ENCODE measurements around the gene ATP8A2. TPM values are rescaled to one million over a fixed set of nuclear protein-coding genes. Genes with fewer than 3 reads are reported as not detected.

ATP8A2 gene
- total RNA-seq, 2 donors from 2014 or later = 0.67 to 0.74 TPM

DNA sequence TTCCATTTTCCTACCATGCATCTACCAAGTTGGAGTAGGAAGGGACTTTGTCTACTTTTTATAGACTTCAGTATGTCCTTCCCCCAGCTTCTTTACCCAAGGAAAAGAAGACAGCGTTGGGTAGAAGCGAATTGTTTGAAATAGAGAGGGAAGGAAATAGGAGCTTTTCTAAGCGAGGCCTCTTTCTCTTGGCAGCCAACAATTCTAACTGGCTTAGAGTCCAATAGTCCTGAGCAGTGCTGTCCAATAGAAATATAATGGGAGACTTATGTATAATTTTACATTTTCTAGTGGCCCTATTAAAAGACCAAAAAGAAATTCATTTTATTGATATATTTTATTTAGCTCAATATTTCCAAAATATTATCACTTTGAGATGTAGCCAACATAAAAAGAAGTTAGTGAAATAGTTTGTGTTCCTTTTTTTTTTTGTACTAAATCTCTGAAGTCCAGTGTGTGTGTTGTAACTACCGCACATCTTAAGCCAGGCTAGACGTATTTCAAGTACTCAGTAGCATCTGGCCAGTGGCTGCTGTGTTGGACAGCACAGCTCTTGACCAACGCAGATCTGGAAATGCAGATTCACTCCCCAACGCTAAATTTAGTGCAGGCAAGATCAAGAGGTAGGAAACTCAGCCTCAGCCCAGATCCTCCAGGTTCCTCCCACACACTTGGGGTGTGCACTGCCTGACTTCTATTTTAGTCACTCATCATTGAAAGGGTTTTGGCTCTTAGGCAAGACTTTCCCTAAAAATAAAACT lies 500.9 kb downstream of the ATP8A2 start:
- DNase-seq = peak in 1 of 2 donors; percentile 10
- H3K4me3 Mint-ChIP-seq = peak overlapping the region; percentile 23 to 29
- no peak overlapping the region for H3K27ac Mint-ChIP-seq
- H3K9me3 Mint-ChIP-seq = peaks cover 3 to 5% of the 10 kb centered on the region in 2 donors
- peaks cover 69% of the 10 kb centered on the region for H3K4me1 Mint-ChIP-seq (ENCODE audit: low read depth)
- no peaks in the 10 kb centered on the region for H3K27me3 Mint-ChIP-seq (ENCODE audit: low read depth)
- H3K36me3 Mint-ChIP-seq (ENCODE audit: insufficient read depth in 2 of 2) = peaks cover 3 to 7% of the 10 kb centered on the region in 2 donors
- ATAC-seq (replicated peaks in 1 of 2) = no peak

DNA sequence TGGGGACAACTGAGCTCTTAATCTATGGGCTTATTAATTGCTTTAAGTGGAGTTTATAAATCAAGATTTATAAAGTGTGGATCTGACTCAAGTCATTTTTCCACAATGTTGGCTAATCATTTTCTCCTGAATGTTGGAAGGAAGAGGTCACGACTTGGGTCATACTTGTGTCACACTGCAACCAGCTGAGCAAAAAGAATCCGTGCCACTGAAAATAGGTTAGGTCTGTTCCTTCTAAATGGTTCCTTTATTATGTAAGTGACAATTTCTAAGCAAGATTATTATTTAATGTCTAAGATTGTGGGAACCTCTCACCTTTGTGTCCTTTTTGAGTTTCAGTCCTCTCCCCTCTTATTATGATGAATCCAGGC lies 501.5 kb downstream of the ATP8A2 start:
- Mint-ChIP-seq H3K4me3 (peak overlapping the region; percentile 23 to 29), H3K27me3 (ENCODE audit: low read depth) (no peaks in the 10 kb centered on the region), H3K27ac (peak overlapping the region; percentile 45), H3K9me3 (peaks cover 3 to 5% of the 10 kb centered on the region in 2 donors), H3K4me1 (ENCODE audit: low read depth) (peaks cover 74% of the 10 kb centered on the region), H3K36me3 (ENCODE audit: insufficient read depth in 2 of 2) (peaks cover 3 to 7% of the 10 kb centered on the region in 2 donors)
- no peak for ATAC-seq (replicated peaks in 1 of 2)
- DNase-seq = no peak

DNA sequence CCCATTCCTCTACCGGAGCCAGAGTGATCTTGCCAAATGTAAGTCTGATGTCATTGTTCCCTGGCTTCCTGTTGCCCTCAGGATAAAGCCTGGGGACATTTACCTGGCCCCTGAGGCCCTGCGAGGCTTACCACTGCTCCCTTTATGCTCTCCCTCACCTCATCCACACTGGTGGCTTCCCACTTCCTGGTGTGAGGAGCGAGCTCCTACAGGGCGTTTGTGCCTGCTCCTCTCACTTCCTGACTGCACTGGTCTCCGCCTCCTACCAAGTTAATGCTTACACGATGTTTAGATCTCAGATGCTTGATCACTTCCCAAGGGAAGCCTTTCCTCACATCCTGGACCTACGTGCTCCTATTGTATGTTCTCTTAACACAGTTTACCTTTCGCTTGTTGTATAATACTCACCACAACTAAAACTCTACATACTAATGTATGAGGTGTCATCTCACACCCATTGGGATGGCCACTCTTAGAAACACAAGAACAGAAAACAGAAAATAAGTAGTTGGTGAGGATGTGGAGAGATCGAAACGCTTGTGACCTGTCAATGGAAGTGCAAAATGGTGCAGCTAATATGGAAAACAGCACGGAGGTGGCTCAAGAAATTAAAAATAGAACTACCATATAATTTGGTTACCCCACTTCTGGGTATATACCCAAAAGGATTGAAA lies 502.4 kb downstream of the ATP8A2 start:
- no peaks in the 10 kb centered on the region for H3K27me3 Mint-ChIP-seq (ENCODE audit: low read depth)
- no peak for DNase-seq
- peaks cover 3 to 9% of the 10 kb centered on the region in 2 donors for H3K9me3 Mint-ChIP-seq
- peaks cover 80% of the 10 kb centered on the region for H3K4me1 Mint-ChIP-seq (ENCODE audit: low read depth)
- peak overlapping the region; percentile 17 to 69 for H3K4me3 Mint-ChIP-seq
- no peak overlapping the region for H3K27ac Mint-ChIP-seq
- peaks cover 3 to 7% of the 10 kb centered on the region in 2 donors for H3K36me3 Mint-ChIP-seq (ENCODE audit: insufficient read depth in 2 of 2)
- ATAC-seq (replicated peaks in 1 of 2) = no peak

DNA sequence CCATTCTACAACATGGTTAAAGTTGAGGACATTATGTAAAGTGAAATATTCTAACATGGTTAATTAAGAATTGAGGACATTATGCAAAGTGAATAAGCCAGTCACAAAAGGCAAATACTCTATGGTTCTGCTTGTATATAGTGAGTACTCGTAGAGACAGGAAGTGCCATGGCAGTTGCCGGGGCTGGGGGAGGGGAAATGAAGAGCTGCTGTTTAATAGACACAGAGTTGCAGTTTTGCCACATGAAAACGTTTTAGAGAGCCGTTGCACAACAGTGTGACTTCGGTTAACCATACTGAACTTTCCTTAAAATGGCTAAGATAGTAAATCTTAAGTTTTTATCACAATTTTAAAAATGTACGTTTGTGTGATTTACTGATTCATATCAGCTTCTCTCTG lies 503.1 kb downstream of the ATP8A2 start:
- H3K9me3 Mint-ChIP-seq = peaks cover 3 to 9% of the 10 kb centered on the region in 2 donors
- H3K36me3 Mint-ChIP-seq (ENCODE audit: insufficient read depth in 2 of 2) = peaks cover 3 to 7% of the 10 kb centered on the region in 2 donors
- H3K4me1 Mint-ChIP-seq (ENCODE audit: low read depth) = peaks cover 80% of the 10 kb centered on the region
- H3K27me3 Mint-ChIP-seq (ENCODE audit: low read depth) = no peaks in the 10 kb centered on the region
- peak; percentile 64 to 69 for ATAC-seq (replicated peaks in 1 of 2)
- peak; percentile 63 to 65 for DNase-seq
- H3K4me3 Mint-ChIP-seq = peak overlapping the region; percentile 17 to 69
- H3K27ac Mint-ChIP-seq = peak overlapping the region; percentile 66

DNA sequence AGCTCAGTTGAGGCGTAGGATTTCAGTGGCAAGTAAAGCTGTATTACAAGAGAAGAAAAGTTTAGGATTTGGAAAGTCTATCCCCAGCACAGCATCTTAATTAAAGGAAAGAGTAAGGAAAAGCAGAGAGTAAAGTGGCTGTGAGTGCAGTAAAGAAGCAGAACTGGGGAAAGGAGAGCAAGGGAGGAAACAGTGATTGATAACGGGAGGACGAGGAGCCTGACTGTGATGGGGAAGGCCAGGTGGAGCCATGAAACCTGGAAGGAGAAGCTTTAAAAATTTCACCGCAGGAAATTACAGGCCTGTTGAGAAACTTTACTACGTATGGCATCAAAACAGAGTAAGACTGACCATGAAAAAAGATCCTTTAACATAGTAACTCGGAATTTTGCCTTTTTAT lies 504.5 kb downstream of the ATP8A2 start:
- H3K27me3 Mint-ChIP-seq (ENCODE audit: low read depth) = no peaks in the 10 kb centered on the region
- no peak for ATAC-seq (replicated peaks in 1 of 2)
- H3K36me3 Mint-ChIP-seq (ENCODE audit: insufficient read depth in 2 of 2) = peaks cover 3 to 7% of the 10 kb centered on the region in 2 donors
- H3K4me1 Mint-ChIP-seq (ENCODE audit: low read depth) = peaks cover 74% of the 10 kb centered on the region
- peaks cover 3 to 9% of the 10 kb centered on the region in 2 donors for H3K9me3 Mint-ChIP-seq
- no peak overlapping the region for H3K27ac Mint-ChIP-seq
- DNase-seq = no peak
- peak overlapping the region in 1 of 2 donors; percentile 6 for H3K4me3 Mint-ChIP-seq

DNA sequence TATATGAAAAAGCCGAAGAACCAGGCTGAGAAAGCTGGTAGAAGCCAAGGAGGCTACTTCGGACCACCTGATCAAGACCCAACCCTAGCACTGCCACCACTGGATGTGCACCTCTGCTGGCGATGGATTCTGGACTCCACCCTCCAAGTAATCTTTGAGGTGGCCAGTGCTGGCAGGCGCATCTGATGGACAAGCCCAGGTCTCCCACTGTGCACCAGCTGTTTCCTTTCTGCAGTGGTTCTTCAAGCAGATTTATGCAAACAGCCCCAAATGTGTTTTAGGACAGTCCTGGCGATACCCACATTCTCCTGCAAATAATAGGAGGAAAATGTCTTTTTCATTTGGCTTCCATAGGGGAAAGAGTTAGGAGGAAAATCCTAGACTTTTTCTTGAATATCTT lies 507.7 kb downstream of the ATP8A2 start:
- Mint-ChIP-seq H3K9me3 (peaks cover 0 to 4% of the 10 kb centered on the region in 2 donors), H3K4me3 (no peak overlapping the region), H3K4me1 (ENCODE audit: low read depth) (peaks cover 68% of the 10 kb centered on the region), H3K27me3 (ENCODE audit: low read depth) (no peaks in the 10 kb centered on the region), H3K27ac (no peak overlapping the region), H3K36me3 (ENCODE audit: insufficient read depth in 2 of 2) (peaks cover 0 to 3% of the 10 kb centered on the region in 2 donors)
- DNase-seq = no peak
- ATAC-seq (replicated peaks in 1 of 2) = no peak

DNA sequence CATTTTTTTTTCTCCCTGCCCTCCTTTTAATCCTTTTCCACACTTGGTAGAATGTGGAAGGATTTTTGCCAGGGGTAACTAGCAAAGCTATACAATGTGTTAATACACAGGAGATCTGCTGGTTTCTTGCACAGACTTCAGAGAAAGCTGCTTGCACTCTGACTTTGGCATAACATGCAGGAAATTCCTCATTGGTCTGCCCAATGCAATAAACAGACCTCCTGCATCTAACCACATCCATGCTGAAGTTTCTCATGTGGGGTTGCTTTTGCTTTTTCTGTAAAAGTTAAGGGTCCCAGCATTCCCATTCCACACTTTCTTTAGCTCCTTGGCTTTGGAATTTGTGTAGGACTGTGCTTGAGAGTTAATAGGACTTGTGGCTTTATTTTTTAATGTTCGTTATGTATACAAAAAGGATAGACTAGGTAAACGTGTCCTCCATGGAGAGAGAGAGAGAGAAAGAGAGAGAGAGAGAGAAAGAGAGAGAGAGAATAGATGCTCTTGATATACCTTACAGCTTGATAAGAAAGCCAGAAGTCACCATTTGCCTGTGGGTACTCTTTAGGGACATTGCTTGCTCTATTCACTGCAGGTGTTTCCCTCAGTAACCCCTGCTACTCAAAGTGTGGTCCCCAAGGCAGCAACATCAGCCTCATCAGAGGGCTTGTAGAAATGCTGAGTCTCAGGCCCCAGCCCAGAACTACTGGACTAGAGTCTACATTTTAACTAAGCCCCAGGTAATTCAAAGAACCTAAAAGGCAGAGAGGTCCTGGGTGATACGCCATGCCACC lies 509.6 kb downstream of the ATP8A2 start:
- Mint-ChIP-seq H3K36me3 (ENCODE audit: insufficient read depth in 2 of 2) (no peaks in the 10 kb centered on the region), H3K4me3 (no peak overlapping the region), H3K4me1 (ENCODE audit: low read depth) (peaks cover 56% of the 10 kb centered on the region), H3K27ac (no peak overlapping the region), H3K27me3 (ENCODE audit: low read depth) (no peaks in the 10 kb centered on the region), H3K9me3 (peaks cover 0 to 4% of the 10 kb centered on the region in 2 donors)
- ATAC-seq (replicated peaks in 1 of 2) = no peak
- DNase-seq = no peak

DNA sequence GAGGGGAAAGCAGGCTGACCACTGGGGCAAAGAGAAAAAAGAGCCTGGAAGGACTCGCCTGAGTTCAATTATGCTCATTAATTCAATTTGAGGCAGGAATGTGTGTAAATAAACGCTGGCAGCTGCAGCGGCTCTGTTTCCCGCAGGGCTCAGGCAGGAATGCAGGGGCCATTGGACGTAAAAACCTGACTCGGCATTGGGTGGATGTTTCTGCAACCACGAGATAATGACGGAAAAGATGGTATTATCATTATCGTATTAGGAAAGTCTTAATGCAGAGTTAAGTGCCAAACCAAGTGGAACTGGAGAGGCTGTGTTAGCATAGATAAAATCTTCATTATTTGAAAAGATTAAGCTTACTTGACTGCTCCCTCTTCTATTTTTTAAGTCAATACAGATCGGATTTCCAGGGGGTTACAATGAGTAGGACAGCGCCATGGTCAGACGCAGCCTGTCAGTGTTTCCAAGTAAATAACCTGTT lies 510.2 kb downstream of the ATP8A2 start:
- no peaks in the 10 kb centered on the region for H3K36me3 Mint-ChIP-seq (ENCODE audit: insufficient read depth in 2 of 2)
- no peak for DNase-seq
- H3K27ac Mint-ChIP-seq = no peak overlapping the region
- H3K4me3 Mint-ChIP-seq = no peak overlapping the region
- H3K27me3 Mint-ChIP-seq (ENCODE audit: low read depth) = no peaks in the 10 kb centered on the region
- H3K9me3 Mint-ChIP-seq = peaks cover 0 to 4% of the 10 kb centered on the region in 2 donors
- no peak for ATAC-seq (replicated peaks in 1 of 2)
- peaks cover 57% of the 10 kb centered on the region for H3K4me1 Mint-ChIP-seq (ENCODE audit: low read depth)

DNA sequence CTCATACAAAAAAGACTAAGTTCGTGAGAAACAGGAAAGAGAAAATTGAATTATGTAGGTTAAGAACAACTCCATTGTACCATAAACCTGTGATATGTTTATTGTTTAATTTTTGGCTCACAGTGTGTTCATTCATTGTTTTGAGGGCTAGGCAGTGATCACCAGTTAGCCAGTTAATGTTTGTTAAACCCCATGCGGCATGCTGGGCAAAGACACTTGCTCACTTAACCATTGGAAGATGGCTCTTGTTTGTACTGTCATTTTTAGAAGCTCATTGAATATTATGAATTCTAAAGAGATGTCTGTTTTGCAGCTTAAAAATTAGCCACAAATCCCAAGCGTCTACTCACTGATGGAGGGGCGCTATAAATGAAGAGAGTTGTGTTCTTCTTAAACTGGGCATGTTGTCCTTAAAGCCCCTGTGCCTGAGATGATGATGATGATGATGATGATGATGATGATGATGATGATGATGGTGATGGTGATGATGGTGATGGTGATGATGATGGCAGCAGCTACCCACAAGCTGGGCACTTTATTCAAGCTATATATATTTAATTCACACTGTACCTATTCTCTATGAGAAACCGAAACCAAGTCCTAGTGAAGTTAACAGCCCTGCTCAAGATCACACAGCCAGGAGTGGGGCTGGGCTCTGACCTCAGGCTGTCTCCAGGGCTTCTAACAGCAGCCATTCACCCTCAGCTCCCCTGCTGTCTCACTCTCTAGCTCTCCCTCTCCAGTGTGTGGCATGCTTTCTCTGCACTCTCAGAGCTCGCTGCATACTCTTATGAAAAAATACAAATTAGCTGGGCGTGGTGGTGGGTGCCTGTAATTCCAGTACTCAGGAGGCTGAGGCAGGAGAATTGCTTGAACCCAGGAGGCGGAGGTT lies 510.9 kb downstream of the ATP8A2 start:
- Mint-ChIP-seq H3K4me1 (ENCODE audit: low read depth) (peaks cover 57% of the 10 kb centered on the region), H3K4me3 (peak overlapping the region in 1 of 2 donors; percentile 25), H3K9me3 (peaks cover 0 to 4% of the 10 kb centered on the region in 2 donors), H3K27me3 (ENCODE audit: low read depth) (no peaks in the 10 kb centered on the region), H3K27ac (no peak overlapping the region), H3K36me3 (ENCODE audit: insufficient read depth in 2 of 2) (no peaks in the 10 kb centered on the region)
- ATAC-seq (replicated peaks in 1 of 2) (peak in 1 of 2 donors; percentile 41), DNase-seq (no peak)

DNA sequence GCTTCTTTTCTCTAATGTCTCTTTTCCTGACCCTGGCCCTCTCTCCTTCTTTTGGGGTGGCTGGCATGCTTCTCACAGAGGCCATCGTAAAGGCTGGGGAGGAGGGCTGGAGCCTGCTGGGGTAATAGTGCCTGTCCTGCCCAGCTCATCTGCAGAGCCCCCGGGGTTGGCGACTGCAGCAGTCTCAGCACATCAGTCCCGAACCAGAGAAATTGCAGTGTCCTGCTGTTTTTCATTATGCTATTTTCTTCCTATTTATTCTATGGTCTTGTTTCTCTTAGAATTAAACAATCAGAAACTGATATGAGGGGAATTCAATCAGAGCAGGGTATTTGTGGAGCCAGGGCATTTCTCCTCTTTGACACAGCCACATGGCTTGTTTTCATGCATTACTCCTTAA lies 513.6 kb downstream of the ATP8A2 start:
- no peaks in the 10 kb centered on the region for H3K9me3 Mint-ChIP-seq
- H3K27ac Mint-ChIP-seq = no peak overlapping the region
- H3K36me3 Mint-ChIP-seq (ENCODE audit: insufficient read depth in 2 of 2) = no peaks in the 10 kb centered on the region
- H3K4me1 Mint-ChIP-seq (ENCODE audit: low read depth) = peaks cover 57% of the 10 kb centered on the region
- H3K4me3 Mint-ChIP-seq = no peak overlapping the region
- no peaks in the 10 kb centered on the region for H3K27me3 Mint-ChIP-seq (ENCODE audit: low read depth)
- DNase-seq (no peak), ATAC-seq (replicated peaks in 1 of 2) (no peak)

DNA sequence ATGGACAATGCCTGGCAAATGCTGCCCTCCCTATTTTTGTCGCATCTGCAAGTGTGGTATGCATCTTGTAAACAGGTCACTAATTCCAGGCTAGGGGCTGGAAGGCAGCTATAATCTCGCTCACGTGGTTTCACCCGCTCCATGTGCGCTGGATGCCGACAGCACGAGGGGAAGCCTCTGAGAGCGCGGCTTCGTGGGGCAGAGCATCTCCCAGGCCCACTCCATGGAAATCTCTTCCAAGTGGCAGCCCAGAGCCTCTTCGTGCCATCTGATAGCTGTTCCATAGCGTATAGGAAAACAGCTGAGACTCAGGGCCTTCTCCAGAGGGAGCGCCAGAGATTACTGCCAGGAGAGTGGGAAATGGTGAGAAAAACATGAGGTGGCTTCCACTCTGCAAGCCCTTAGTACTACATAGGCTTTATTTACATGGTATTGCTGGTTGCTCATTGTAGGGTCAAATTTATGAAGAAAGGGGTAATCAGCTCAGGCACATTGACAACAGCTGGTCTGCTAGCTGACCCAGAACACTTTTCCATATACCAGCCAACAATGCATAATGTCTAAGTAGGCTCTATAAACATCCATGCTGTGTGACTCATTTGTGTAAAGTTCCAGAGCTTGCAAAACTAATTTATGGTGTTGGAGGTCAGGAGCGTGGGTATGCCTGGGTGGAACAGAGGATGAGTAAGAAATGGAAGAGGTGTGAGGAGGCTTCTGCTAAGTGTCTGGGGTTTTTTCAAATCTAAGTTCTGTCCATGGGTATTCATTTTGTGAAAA lies 514.9 kb downstream of the ATP8A2 start:
- H3K4me1 Mint-ChIP-seq (ENCODE audit: low read depth) = peaks cover 58% of the 10 kb centered on the region
- no peaks in the 10 kb centered on the region for H3K9me3 Mint-ChIP-seq
- H3K27me3 Mint-ChIP-seq (ENCODE audit: low read depth) = no peaks in the 10 kb centered on the region
- no peak overlapping the region for H3K27ac Mint-ChIP-seq
- H3K36me3 Mint-ChIP-seq (ENCODE audit: insufficient read depth in 2 of 2) = no peaks in the 10 kb centered on the region
- peak overlapping the region in 1 of 2 donors; percentile 36 for H3K4me3 Mint-ChIP-seq
- DNase-seq = peak; percentile 25 to 40
- ATAC-seq (replicated peaks in 1 of 2) = peak; percentile 82 to 83
